Measurements from ENCODE around the gene ZNRF4. TPM values are rescaled to one million over a fixed set of nuclear protein-coding genes. Genes with fewer than 3 reads are reported as not detected.

ZNRF4 gene
- total and polyA plus RNA-seq, 2 of the 8 experiments (the other 6 are each of a cell fraction or from before 2014, with no cell fraction given) = not detected

DNA sequence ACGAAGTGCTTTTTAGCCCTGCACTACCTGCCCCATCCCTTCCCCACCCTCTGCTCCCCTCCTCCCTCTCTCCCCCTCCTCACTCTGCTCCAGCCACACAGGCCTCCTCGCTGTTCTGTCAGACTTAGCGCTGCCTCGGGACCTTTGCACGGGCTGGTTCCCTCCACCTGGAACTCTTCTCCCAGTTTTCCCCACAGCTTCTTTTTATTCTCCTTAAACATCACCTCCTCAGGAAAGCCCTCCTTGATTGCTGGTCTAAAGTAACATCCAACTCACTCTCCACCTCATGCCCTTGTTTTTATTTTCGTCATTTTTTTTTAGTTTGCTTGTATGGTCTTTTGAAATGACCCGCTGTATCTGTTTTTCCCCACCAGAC is 19.6 kb upstream of the ZNRF4 start:
- Histone ChIP-seq H4K20me1 (replicated peaks in 1 of 2; ENCODE audit: control insufficient read depth in 1 of 2, insufficient read depth in 2 of 2, low read length in 2 of 2) (no peaks in the 10 kb centered on the region), H3K36me3 (ENCODE audit: control insufficient read depth in 2 of 4, insufficient read depth in 4 of 4, low read length in 3 of 4) (no peaks in the 10 kb centered on the region), H2AK5ac (ENCODE audit: low read depth, low read length) (no peak overlapping the region), H3K4me3 (ENCODE audit: extremely low read depth in 1 of 4, insufficient read depth in 2 of 4, low read depth in 3 of 4, low read length in 4 of 4) (peak overlapping the region in 3 of 4 experiments; percentile 40 to 78 (median 69); a peak in 7 of 8 replicates), H3K23me2 (ENCODE audit: low read depth, low read length) (peaks cover 5% of the 10 kb centered on the region; the same call in 1 of the 2 replicates), H2BK20ac (ENCODE audit: low read length) (peak overlapping the region; percentile 75; the same call in 1 of the 2 replicates), H4K91ac (replicated peaks; ENCODE audit: insufficient read length, low read length) (no peak overlapping the region), H3K27me3 (replicated peaks in 1 of 4; ENCODE audit: control insufficient read depth in 3 of 4, extremely low read depth in 1 of 4, insufficient read depth in 3 of 4, low read length in 3 of 4) (peaks cover 0 to 5% (median 0%) of the 10 kb centered on the region in 4 experiments; a peak in 1 of 7 replicates), H3K56ac (replicated peaks; ENCODE audit: insufficient read length, low read depth, low read length) (no peak overlapping the region), H2BK15ac (ENCODE audit: low read length) (0 out of 2 replicates have a peak overlapping the region, but pooled peaks have one; percentile 31), H4K8ac (ENCODE audit: extremely low read depth, insufficient read depth, low read length) (no peak overlapping the region), H3K23ac (ENCODE audit: insufficient read length) (no peak overlapping the region), H2BK120ac (replicated peaks; ENCODE audit: low read depth, low read length) (no peak overlapping the region), H3K79me1 (ENCODE audit: low read depth, low read length) (no peaks in the 10 kb centered on the region), H4K5ac (ENCODE audit: insufficient read length, low read depth, low read length) (no peak overlapping the region), H3K4me2 (ENCODE audit: insufficient read depth in 1 of 2, low read depth in 2 of 2, low read length in 2 of 2) (peak overlapping the region; percentile 81 to 92), H3K9me3 (ENCODE audit: insufficient read depth in 2 of 2, low read depth in 1 of 2, low read length in 1 of 2) (no peaks in the 10 kb centered on the region), H3K9ac (replicated peaks in 1 of 4; ENCODE audit: extremely low read depth in 1 of 4, low read depth in 3 of 4, low read length in 3 of 4) (no peak overlapping the region), H3K4me1 (replicated peaks in 1 of 4; ENCODE audit: control insufficient read depth in 3 of 4, insufficient read depth in 4 of 4, low read length in 3 of 4) (peaks cover 0 to 6% (median 4%) of the 10 kb centered on the region in 4 experiments; a peak in 5 of 7 replicates), H3K79me2 (ENCODE audit: control insufficient read depth in 1 of 2, insufficient read depth in 2 of 2, low read length in 2 of 2) (no peaks in the 10 kb centered on the region), H3K18ac (ENCODE audit: extremely low read depth, low read length) (0 out of 2 replicates have a peak overlapping the region, but pooled peaks have one; percentile 48), H2BK5ac (ENCODE audit: low read depth, low read length) (0 out of 2 replicates have a peak overlapping the region, but pooled peaks have one; percentile 1), H3K4ac (replicated peaks; ENCODE audit: insufficient read length, low read depth, low read length) (no peak overlapping the region), H2AFZ (ENCODE audit: low read length) (0 out of 2 replicates have a peak overlapping the region, but pooled peaks have one; percentile 73), H3K14ac (ENCODE audit: insufficient read length) (no peak overlapping the region), H3K27ac (ENCODE audit: low read depth, low read length) (no peak overlapping the region), H2BK12ac (ENCODE audit: low read depth, low read length) (peak overlapping the region; percentile 46; the same call in 1 of the 2 replicates)
- POLR2A ChIA-PET (ENCODE audit: partially characterized antibody) = interaction anchor here (0.5 to 1.2 kb wide), 3 partner anchors 104 to 1967 kb away, joined by 3 to 4 read pairs (median 3); no protein-coding TSS in a partner anchor
- FAIRE-seq (no peak), DNase-seq (ENCODE audit: low read depth in 1 of 2, low spot score in 2 of 2) (no peak)
- CTCF ChIA-PET (ENCODE audit: partially characterized antibody) = no interaction called here
- TF ChIP-seq HDAC2 (IDR thresholded peaks at IDR 0.05; ENCODE audit: borderline replicate concordance in 1 of 2, low read depth in 2 of 2, low read length in 2 of 2) (peak in 1 of 2 experiments; percentile 62; a peak in 1 of 4 replicates), FOSL1 (IDR thresholded peaks at IDR 0.05; ENCODE audit: insufficient read depth, low read depth, low read length) (no peak), KDM1A (IDR thresholded peaks at IDR 0.05; ENCODE audit: borderline replicate concordance, low read length) (peak; percentile 89)
- TF ChIP-seq, protein P1, sequence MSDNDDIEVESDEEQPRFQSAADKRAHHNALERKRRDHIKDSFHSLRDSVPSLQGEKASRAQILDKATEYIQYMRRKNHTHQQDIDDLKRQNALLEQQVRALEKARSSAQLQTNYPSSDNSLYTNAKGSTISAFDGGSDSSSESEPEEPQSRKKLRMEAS (IDR thresholded peaks at IDR 0.05) = no peak
- WGBS, 2 experiments (ENCODE audit: extremely low coverage in 1 of 2, insufficient coverage in 1 of 2, insufficient read length in 1 of 2, insufficient replicate concordance in 2 of 2, low coverage in 1 of 2, low lambda C conversion rate in 2 of 2, missing lambda C conversion rate in 1 of 2) = 72% methylated on average over 7 of the region's 7 CpGs; no CpG with 5 or more reads in 1 of the 2 experiments
